ENCODE data around the gene PIGQ. TPM values are rescaled to one million over a fixed set of nuclear protein-coding genes. Genes with fewer than 3 reads are reported as not detected.

PIGQ gene
- total RNA-seq, 2 donors from 2014 or later, result 28.0 to 34.2 TPM

DNA sequence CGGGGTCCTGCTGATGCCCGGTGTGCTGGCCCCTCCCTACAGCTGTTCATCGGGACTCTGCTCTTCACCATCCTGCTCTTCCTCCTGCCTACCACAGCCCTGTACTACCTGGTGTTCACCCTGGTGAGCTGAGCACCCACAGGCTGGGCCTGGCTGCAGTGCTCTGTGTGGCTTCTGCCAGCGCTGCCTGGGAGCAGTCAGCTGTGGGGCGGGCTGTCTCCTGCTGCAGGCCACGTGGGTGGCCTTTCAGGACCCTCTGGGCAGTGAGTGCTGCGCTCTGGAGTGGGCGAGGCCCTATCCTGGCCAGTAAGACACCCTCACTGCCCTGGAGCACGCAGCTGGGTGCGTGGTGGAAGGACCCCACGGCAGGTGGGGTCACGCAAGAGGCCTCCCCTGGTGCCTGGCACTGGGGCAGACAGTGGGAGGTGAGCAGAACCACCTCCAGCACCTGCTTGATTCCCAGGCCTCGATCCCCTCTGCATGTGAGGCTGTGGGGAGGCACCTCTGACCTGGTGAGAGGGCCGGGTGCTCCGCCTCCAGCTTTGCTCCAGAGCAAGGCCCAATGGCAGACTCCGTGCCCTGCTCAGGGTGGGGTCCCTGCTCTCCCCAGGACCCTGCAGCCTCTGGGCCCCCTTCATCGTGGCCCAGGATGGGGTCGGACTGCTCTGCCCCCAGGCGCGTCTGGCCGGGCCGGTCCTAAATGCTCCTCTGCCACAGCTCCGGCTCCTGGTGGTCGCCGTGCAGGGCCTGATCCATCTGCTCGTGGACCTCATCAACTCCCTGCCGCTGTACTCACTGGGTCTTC, 10.6 kb downstream of the PIGQ start:
- Mint-ChIP-seq H3K9me3 (no peaks in the 10 kb centered on the region), H3K4me3 (no peak overlapping the region), H3K36me3 (ENCODE audit: low read depth) (no peaks in the 10 kb centered on the region), H3K4me1 (no peaks in the 10 kb centered on the region), H3K27ac (no peak overlapping the region), H3K27me3 (no peaks in the 10 kb centered on the region)
- no peak for ATAC-seq (replicated peaks)

- Mint-ChIP-seq H3K9me3 (no peaks in the 10 kb centered on the region), H3K27me3 (no peaks in the 10 kb centered on the region), H3K4me1 (no peaks in the 10 kb centered on the region), H3K36me3 (ENCODE audit: low read depth) (no peaks in the 10 kb centered on the region), H3K27ac (no peak overlapping the region), H3K4me3 (no peak overlapping the region)
- ATAC-seq (replicated peaks), result no peak
These were observed 11.3 kb downstream of the PIGQ start for GRCh38 chr16:580946-581498.

- H3K9me3 Mint-ChIP-seq, result no peaks in the 10 kb centered on the region
- no peak overlapping the region for H3K4me3 Mint-ChIP-seq
- no peaks in the 10 kb centered on the region for H3K4me1 Mint-ChIP-seq
- no peak for ATAC-seq (replicated peaks)
- H3K27me3 Mint-ChIP-seq, result no peaks in the 10 kb centered on the region
- peaks cover under 1% of the 10 kb centered on the region for H3K36me3 Mint-ChIP-seq (ENCODE audit: low read depth)
- H3K27ac Mint-ChIP-seq, result no peak overlapping the region
These were observed 12.4 kb downstream of the PIGQ start for GRCh38 chr16:582218-582613.

DNA sequence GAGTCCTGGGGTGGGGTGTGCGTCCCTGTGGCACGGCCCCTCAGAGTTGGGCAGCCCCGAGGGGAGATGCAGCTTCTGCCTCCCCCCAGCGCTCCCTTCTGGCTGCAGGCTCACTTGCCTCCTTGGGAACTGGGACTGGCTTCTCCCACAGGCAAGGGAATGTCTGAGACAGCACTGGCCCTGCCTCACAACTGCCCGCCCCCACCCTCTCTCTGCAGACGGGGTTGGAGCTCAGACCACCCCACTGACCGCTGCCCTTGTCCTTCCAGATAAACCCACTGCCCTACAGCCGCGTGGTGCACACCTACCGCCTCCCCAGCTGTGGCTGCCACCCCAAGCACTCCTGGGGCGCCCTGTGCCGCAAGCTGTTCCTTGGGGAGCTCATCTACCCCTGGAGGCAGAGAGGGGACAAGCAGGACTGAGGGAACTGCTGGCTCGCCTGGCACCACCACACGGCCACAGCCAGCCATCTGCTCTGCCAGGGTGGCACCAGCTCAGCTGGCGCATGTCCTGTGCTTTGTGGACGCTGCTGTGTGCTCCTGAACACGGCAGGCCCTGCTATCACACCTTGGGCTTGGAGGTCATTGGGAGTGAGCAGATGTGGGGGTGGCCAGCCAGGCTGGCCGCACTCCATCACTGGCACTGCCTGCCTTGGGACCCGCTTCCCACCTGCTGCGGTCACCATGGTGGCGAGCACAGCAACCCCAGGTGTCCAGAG, 13.0 kb downstream of the PIGQ start:
- no peak overlapping the region for H3K27ac Mint-ChIP-seq
- ATAC-seq (replicated peaks), result no peak
- no peaks in the 10 kb centered on the region for H3K4me1 Mint-ChIP-seq
- H3K27me3 Mint-ChIP-seq, result no peaks in the 10 kb centered on the region
- H3K4me3 Mint-ChIP-seq, result no peak overlapping the region
- H3K36me3 Mint-ChIP-seq (ENCODE audit: low read depth), result peaks cover 6% of the 10 kb centered on the region
- no peaks in the 10 kb centered on the region for H3K9me3 Mint-ChIP-seq

DNA sequence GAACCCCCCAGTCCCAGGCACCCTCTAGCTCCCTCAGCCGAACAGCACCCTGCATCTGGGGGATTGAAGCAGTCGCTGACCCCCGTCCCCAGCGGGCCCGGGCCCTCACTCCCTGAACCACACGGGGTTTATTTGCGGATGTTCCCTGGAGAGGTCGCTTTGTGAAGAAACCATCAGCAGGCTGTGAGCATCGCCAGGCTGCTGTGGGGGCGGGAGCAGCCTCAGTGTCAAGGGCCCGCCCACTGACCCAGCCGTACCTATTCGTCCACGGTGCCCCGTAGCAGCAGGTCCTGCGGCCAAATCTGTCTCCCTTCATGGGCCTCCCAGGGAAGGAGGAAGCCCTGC, 13.7 kb downstream of the PIGQ start:
- no peak for ATAC-seq (replicated peaks)
- H3K4me3 Mint-ChIP-seq, result no peak overlapping the region
- no peak overlapping the region for H3K27ac Mint-ChIP-seq
- peaks cover 13% of the 10 kb centered on the region for H3K36me3 Mint-ChIP-seq (ENCODE audit: low read depth)
- H3K4me1 Mint-ChIP-seq, result no peaks in the 10 kb centered on the region
- no peaks in the 10 kb centered on the region for H3K9me3 Mint-ChIP-seq
- no peaks in the 10 kb centered on the region for H3K27me3 Mint-ChIP-seq

DNA sequence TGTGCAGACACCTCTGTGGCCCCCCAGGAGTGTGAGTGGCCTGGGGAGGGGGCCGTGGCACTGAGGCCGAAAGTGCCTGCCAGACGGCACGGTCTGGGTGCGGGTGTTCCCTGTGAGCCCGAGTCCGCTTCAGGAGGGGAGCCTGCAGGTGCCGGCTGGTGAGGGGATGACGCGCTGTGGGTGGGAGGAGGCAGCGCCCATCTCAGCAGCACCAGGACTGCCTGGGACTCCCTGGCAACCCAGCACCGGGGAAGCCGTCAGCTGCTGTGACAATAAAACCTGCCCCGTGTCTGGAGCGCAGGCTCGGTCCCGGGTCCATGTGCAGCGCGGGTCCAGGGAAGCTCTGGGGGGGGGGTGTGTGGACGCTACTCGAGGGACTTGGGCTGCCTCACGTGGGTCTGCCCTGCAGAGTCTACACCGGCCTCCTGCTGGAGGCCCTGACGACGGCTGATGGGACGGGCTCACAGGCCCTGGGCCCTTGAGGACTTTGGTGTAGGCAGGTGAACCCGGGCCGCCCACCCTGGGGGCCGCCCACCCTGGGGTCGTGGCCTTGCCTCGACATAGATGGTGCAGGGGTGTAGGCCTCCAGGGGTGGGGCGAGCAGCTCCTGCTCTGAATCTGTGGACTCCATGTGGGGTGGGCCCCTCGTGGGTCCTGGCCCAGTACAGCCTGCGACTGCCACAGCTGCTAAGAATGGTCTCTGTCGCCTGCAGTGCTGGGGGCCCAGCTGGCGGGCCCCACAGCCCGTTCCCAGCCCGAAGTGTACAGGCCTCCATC, 14.2 kb downstream of the PIGQ start:
- Mint-ChIP-seq H3K4me1 (no peaks in the 10 kb centered on the region), H3K36me3 (ENCODE audit: low read depth) (peaks cover 16% of the 10 kb centered on the region), H3K27ac (no peak overlapping the region), H3K9me3 (no peaks in the 10 kb centered on the region), H3K4me3 (no peak overlapping the region), H3K27me3 (no peaks in the 10 kb centered on the region)
- no peak for ATAC-seq (replicated peaks)

DNA sequence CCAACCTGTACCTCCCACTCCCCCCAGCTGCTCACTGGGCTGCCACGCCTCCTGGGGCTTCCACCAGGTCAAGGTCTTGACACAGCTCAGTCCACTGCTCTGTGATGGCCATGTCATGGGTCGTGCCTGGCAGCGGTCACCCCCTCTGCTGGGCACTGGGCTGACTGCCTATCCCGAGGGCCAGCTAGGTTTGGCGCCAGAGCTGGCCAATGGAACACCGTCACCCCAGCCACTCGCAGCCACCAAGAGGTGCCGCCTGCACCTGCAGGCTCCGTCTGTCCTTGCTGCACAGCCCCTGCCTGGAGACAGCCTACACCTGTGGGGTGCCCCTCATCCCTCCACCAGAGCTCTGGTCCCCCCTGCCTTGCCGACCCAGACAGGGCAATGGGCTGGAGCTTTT, 15.6 kb downstream of the PIGQ start:
- no peaks in the 10 kb centered on the region for H3K27me3 Mint-ChIP-seq
- ATAC-seq (replicated peaks), result no peak
- peaks cover 16% of the 10 kb centered on the region for H3K36me3 Mint-ChIP-seq (ENCODE audit: low read depth)
- no peaks in the 10 kb centered on the region for H3K9me3 Mint-ChIP-seq
- H3K4me3 Mint-ChIP-seq, result no peak overlapping the region
- no peaks in the 10 kb centered on the region for H3K4me1 Mint-ChIP-seq
- H3K27ac Mint-ChIP-seq, result peak overlapping the region; percentile 30

GRCh38 chr16:586047-586644, 16.4 kb downstream of the PIGQ start:
- Mint-ChIP-seq H3K27ac (peak overlapping the region; percentile 30), H3K27me3 (no peaks in the 10 kb centered on the region), H3K36me3 (ENCODE audit: low read depth) (peaks cover 16% of the 10 kb centered on the region), H3K4me1 (peaks cover 7% of the 10 kb centered on the region), H3K4me3 (no peak overlapping the region), H3K9me3 (no peaks in the 10 kb centered on the region)
- ATAC-seq (replicated peaks), result no peak

- ATAC-seq (replicated peaks), result no peak
- H3K27me3 Mint-ChIP-seq, result no peaks in the 10 kb centered on the region
- peaks cover 9% of the 10 kb centered on the region for H3K4me1 Mint-ChIP-seq
- peak overlapping the region; percentile 90 for H3K27ac Mint-ChIP-seq
- H3K4me3 Mint-ChIP-seq, result peak overlapping the region; percentile 81
- H3K36me3 Mint-ChIP-seq (ENCODE audit: low read depth), result peaks cover 16% of the 10 kb centered on the region
- no peaks in the 10 kb centered on the region for H3K9me3 Mint-ChIP-seq
These were observed 17.1 kb downstream of the PIGQ start for GRCh38 chr16:586645-587590.

GRCh38 chr16:588639-588888, 18.8 kb downstream of the PIGQ start:
- peak overlapping the region; percentile 81 for H3K4me3 Mint-ChIP-seq

DNA sequence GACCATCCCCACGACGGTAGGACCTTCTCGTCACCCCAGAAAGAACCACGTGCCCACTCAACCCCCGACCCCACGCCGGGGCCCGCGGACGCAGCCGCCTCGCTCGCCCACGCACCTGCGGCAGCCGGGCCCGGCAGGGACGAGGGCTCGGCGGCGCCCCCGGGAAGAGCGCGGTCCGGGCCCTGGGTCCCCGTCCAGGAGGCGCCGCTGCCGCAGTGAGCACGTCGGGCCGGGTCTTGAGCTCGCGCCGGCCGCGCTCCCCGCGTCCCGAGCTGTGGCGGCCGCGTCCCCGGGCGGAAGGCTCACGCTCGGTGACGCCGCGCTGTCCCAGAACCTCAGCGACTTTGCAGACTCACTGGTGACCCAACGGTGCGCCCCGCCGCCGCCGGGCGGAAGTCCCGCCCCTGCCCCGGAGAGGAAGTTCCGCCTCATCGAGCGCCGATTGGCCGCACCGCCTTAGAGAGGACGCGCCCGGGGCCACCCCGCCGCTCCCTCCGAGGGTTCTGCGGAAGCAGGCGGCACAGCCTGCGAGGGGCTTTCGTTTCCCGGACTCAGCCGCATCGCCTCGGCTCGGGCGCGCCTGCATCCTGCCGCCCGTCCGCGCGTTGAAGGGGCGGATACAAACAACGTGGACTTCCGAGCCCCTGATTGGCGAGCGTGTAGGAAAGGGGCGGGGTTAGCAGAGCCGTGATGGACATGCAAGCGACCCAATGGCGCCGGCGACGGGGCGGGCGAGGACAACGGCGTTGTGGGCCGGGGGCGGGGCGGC, 19.3 kb downstream of the PIGQ start:
- ATAC-seq (replicated peaks), result peak; percentile 82
- no peaks in the 10 kb centered on the region for H3K27me3 Mint-ChIP-seq
- peaks cover 19% of the 10 kb centered on the region for H3K4me1 Mint-ChIP-seq
- H3K27ac Mint-ChIP-seq, result peak overlapping the region; percentile 90
- peak overlapping the region; percentile 81 for H3K4me3 Mint-ChIP-seq
- no peaks in the 10 kb centered on the region for H3K9me3 Mint-ChIP-seq
- peaks cover 16% of the 10 kb centered on the region for H3K36me3 Mint-ChIP-seq (ENCODE audit: low read depth)

More at GRCh38 chr16:588639-588888, 18.8 kb downstream of the PIGQ start:
- peak overlapping the region; percentile 90 for H3K27ac Mint-ChIP-seq
- ATAC-seq (replicated peaks), result peak; percentile 24
- no peaks in the 10 kb centered on the region for H3K27me3 Mint-ChIP-seq
- peaks cover 16% of the 10 kb centered on the region for H3K36me3 Mint-ChIP-seq (ENCODE audit: low read depth)
- H3K9me3 Mint-ChIP-seq, result no peaks in the 10 kb centered on the region
- peaks cover 16% of the 10 kb centered on the region for H3K4me1 Mint-ChIP-seq

DNA sequence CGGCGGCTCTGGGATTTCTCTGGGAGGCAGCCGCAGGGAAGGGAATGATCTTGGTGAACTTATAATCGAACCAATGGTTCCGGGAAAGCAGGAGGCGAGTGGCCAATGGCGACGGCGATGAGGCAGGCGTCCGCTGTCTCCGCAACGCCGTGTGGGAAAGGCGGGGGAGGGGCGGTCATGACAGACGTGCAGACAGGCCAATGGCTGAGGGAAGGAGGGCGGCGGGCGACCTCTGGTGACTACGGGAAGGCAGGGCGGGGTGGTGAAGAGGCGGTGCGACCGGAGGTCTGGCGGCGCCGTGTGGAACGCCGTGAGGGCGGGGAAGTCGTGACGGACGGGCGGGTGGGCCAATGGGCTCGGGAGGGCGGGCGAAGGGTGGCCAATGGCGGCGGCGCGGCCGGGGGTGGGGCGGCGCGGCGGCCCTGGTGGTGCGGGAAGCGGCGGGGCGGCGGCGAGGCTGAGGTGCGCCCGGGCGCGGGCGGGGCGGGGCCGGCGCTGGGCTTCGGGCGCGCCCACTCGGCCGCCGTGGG, 20.0 kb downstream of the PIGQ start, which contains the start of gene RAB40C:
Gene RAB40C (plus strand): TSS at position 409 of the 530 bp plus-strand sequence. CDS start 226 bp downstream, outside the sequence.
- peak within 1 kb of the TSS; percentile 90 for H3K27ac Mint-ChIP-seq
- no peaks in the 10 kb centered on the region for H3K27me3 Mint-ChIP-seq
- ATAC-seq (replicated peaks), result peak; percentile 88
- peaks cover 16% of the 10 kb centered on the region for H3K36me3 Mint-ChIP-seq (ENCODE audit: low read depth)
- H3K4me3 Mint-ChIP-seq, result peak within 1 kb of the TSS; percentile 92
- no peaks in the 10 kb centered on the region for H3K9me3 Mint-ChIP-seq
- H3K4me1 Mint-ChIP-seq, result peaks cover 19% of the 10 kb centered on the region

Measured in activated T-helper 17 cell treated with anti-CD3 and anti-CD28 coated beads, Interleukin-2, amount 50 U/mL, for 72 hours (primary cell).